ENCODE results near the gene PPFIBP2.

- TF ChIP-seq, protein P1, sequence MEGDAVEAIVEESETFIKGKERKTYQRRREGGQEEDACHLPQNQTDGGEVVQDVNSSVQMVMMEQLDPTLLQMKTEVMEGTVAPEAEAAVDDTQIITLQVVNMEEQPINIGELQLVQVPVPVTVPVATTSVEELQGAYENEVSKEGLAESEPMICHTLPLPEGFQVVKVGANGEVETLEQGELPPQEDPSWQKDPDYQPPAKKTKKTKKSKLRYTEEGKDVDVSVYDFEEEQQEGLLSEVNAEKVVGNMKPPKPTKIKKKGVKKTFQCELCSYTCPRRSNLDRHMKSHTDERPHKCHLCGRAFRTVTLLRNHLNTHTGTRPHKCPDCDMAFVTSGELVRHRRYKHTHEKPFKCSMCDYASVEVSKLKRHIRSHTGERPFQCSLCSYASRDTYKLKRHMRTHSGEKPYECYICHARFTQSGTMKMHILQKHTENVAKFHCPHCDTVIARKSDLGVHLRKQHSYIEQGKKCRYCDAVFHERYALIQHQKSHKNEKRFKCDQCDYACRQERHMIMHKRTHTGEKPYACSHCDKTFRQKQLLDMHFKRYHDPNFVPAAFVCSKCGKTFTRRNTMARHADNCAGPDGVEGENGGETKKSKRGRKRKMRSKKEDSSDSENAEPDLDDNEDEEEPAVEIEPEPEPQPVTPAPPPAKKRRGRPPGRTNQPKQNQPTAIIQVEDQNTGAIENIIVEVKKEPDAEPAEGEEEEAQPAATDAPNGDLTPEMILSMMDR (conservative IDR thresholded peaks at IDR 0.05) = no peak
- no peak for TF ChIP-seq EZH2 (IDR thresholded peaks at IDR 0.05; ENCODE audit: low read depth)
These were observed 5.7 kb upstream of the PPFIBP2 start for GRCh38 chr11:7508087-7508486.
